Fibroblast of mammary gland (primary cell): ENCODE data around the gene LEAP2.

Source experiments
- DNase-seq: peaks from one replicate; pipeline ENCODE4 v3.0.0-alpha.2; 2010; ENCODE audit warnings: low read depth
- H3K4me3 ChIP-seq: 2 replicates; pipeline ENCODE4 v1.5.1; 2011; ENCODE audit warnings: low read depth, mild to moderate bottlenecking, low read length, moderate library complexity; ENCODE audit not compliant: control insufficient read depth
- TF ChIP-seq, protein P1 (sequence below): conservative IDR thresholded peaks from 2 replicates; pipeline ENCODE4 v1.5.1; 2011; ENCODE audit warnings: low read depth, low read length, inconsistent platforms; ENCODE audit not compliant: control insufficient read depth, insufficient read depth

Gene LEAP2

DNA sequence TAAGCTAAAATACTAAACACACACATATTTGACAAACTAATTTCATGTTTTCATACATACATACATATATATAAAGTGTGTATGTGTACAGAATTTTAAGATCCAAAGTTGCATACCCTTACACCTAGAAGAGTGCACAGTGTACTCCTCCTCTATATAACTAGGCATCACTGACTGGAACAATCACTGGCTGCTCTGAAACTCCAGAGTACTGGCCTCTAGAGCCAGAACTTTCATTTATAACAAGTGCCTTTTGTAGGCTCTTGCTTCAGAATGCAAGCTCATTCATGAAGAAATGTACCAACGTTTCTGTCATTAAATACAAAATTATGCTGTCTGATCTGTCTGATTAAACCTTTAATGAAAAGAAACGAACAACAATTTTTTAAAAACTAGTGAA is 4.0 kb downstream of the LEAP2 start:
- TF ChIP-seq, protein P1, sequence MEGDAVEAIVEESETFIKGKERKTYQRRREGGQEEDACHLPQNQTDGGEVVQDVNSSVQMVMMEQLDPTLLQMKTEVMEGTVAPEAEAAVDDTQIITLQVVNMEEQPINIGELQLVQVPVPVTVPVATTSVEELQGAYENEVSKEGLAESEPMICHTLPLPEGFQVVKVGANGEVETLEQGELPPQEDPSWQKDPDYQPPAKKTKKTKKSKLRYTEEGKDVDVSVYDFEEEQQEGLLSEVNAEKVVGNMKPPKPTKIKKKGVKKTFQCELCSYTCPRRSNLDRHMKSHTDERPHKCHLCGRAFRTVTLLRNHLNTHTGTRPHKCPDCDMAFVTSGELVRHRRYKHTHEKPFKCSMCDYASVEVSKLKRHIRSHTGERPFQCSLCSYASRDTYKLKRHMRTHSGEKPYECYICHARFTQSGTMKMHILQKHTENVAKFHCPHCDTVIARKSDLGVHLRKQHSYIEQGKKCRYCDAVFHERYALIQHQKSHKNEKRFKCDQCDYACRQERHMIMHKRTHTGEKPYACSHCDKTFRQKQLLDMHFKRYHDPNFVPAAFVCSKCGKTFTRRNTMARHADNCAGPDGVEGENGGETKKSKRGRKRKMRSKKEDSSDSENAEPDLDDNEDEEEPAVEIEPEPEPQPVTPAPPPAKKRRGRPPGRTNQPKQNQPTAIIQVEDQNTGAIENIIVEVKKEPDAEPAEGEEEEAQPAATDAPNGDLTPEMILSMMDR, result no peak
- no peak overlapping the region for H3K4me3 ChIP-seq
- DNase-seq, result no peak

DNA sequence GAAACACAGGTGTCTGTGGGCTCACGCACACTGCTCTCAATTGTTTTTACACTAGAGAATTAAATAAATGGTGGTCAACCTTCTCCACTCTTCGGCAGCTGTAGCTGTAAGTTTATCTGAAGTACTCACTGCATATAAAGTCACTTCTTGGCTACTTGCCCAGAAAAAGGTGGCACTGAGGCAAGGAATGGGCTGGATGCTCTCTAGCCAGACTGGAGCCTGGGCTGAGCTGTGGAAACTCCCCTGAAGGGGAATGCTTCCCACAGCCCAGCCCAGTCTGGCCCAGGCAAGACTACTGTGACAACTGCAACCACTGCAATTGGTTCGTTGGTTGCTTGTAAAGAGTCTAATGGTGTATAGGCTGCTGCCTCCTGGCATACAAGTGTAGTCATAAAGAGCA is 4.5 kb downstream of the LEAP2 start:
- DNase-seq, result no peak
- TF ChIP-seq, protein P1, result no peak
- no peak overlapping the region for H3K4me3 ChIP-seq

DNA sequence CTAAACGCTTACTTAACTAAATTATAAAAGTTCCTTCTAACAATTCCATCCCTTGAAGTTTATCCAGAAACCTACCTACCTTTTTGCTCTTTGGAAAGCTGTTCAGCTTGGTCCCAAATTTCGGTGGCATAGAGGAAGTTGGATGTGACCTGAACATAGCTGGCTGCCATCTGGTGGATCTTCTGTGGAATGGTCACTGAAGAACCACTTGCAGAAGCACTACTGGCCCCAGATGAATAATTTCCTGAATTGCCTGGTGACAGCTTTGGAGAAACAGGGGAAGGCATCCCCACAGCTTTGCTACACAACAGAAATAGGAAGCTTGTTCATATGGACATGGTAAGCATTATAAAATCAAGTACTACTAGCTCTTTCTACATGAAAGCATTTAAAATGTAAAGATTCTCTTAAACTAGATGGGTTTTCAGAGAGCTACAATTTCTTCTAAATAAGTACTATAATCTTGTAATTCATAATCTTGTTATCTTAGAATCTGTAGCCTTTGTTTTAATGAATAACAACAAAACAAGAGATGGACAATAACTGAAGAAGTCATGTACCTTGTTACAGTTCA is 9.9 kb downstream of the LEAP2 start:
- DNase-seq, result peak; percentile 74
- TF ChIP-seq, protein P1, result peak; percentile 71

DNA sequence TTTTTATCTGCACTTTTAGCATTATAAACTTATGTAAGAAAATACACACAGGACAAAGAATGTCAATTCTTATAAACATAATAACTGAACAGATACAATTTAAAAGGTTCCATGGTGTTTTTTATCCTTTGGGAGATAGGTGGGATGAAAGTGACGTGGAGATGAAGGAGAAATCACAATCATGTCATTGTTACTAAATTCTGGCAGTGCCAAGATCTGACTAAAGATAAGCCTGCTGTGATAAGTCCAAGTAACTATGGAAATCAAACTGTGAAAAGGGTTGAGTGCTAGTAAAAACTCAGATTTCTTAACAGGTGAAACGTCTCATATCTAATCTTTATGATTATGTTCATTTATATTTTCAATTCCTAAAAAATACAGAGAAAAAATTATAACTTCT is 11.1 kb downstream of the LEAP2 start:
- TF ChIP-seq, protein P1, result no peak
- H3K4me3 ChIP-seq, result no peak overlapping the region
- no peak for DNase-seq

More for the DNA sequence above, 9.9 kb downstream of the LEAP2 start:
- H3K4me3 ChIP-seq, result no peak overlapping the region

DNA sequence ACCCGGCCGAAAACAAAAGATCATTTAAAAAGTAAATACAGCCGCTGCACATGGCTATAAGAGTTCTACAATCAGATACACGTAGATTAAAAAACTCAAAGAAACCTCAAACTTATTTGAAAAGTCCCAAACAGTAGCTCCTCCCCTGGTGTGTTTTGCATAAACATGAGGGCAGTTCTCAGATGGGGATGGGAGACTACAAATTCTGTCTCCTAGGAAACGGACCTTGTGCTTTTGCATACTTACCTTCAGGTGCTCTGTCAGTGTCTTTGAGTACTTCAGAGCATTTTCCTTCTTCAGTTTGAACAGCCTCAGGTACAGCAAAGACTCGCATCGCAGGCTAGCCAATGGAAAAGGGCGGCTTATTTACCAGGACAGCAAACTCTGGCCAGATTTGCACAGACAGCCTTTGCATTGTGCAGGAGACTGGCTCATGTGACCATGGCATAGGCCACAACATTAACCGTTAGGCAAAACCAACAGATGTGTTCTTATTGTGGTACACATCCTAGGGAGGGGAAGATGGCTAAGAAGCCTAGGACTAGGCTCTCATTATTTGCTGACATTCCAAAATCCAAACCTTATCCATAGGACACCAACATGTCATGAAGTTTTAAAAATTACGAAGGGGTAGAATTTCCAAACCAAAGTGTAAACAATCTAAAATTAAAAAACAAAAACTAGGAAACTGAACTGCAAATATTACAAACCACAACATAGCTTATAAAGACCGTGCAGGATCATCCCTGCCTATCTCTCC is 12.8 kb downstream of the LEAP2 start:
- DNase-seq, result no peak
- TF ChIP-seq, protein P1, result no peak
- H3K4me3 ChIP-seq, result no peak overlapping the region

DNA sequence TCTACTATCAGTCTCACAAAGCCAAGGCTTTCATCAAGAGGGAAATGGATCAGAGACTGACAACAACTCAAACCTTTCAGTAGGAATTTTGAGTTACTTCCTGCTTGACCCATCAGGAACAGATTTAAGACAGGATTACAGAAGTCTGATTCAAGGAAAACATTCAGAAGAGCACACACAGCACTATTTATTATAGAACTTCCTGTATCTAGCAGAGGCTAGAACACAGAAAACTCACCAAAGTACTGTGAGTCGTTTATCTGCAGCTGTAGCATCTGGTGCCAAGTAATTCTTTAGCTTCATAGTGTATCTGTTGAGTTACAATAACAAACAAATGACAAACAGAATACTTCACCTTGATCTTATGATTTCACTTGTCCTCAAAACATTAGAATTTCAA is 13.8 kb downstream of the LEAP2 start:
- TF ChIP-seq, protein P1, result no peak
- DNase-seq, result no peak
- H3K4me3 ChIP-seq, result no peak overlapping the region
